Measurements from ENCODE around the gene MRPL55. TPM values are rescaled to one million over a fixed set of nuclear protein-coding genes. Genes with fewer than 3 reads are reported as not detected.

MRPL55 gene
- total and polyA plus RNA-seq, 2 experiments from 2014 or later: 92.4 to 172 TPM

DNA sequence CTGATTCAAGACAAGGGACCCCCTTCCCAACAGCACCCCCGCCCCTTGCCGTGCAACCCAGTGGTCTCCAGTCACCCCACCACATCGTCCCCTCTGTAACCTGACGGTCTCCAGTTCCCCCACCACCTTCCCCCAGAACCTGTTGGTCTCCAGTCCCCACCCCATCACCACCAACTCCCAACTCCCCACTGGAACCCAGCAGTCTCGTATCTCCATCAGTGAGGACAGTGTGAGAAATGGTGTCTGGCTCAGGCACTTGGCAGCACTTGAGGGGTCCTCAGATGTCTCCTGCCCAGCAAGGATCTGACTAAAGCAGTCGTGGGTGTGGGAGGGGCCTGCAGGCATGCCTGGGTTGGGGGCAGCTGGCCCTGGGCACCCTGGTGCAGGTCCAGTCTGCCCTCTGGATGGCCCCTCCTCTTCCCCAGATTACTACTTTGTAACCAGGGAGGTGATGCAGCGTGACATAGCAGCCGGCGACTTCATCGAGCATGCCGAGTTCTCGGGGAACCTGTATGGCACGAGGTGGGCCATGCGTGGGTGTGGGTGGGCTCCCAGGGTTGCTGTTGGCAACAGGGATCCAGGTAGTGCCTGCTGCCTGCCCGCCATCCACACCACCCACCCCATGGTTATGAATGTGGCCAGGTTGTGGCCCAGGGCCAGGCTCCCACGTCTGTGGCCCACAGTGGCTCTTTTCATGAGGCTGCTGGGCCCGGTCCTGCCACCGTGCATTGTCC lies 37.5 kb upstream of the MRPL55 start:
- H3K4me2 ChIP-seq: no peak overlapping the region
- no peaks in the 10 kb centered on the region for H3K9me2 ChIP-seq (ENCODE audit: insufficient read depth)
- no peak overlapping the region for H2AFZ ChIP-seq
- no peak for DNase-seq (ENCODE audit: low spot score)
- H3K9me3 Mint-ChIP-seq: no peaks in the 10 kb centered on the region; the same call in 2 of the 3 replicates
- H3K27ac ChIP-seq (ENCODE audit: low read depth): no peak overlapping the region
- ATAC-seq: no peak
- no peaks in the 10 kb centered on the region; the same call in 1 of the 2 replicates for H3K4me1 ChIP-seq (ENCODE audit: insufficient read depth)
- H3K36me3 ChIP-seq (ENCODE audit: insufficient read depth): no peaks in the 10 kb centered on the region
- peaks cover 12% of the 10 kb centered on the region for H3K27me3 Mint-ChIP-seq (ENCODE audit: insufficient read depth, low read depth, poor library complexity)
- no peak overlapping the region for H3K27ac Mint-ChIP-seq
- H3K4me3 ChIP-seq: no peak overlapping the region
- H3F3A ChIP-seq (replicated peaks; ENCODE audit: low read depth): no peaks in the 10 kb centered on the region
- TF ChIP-seq, protein P1, sequence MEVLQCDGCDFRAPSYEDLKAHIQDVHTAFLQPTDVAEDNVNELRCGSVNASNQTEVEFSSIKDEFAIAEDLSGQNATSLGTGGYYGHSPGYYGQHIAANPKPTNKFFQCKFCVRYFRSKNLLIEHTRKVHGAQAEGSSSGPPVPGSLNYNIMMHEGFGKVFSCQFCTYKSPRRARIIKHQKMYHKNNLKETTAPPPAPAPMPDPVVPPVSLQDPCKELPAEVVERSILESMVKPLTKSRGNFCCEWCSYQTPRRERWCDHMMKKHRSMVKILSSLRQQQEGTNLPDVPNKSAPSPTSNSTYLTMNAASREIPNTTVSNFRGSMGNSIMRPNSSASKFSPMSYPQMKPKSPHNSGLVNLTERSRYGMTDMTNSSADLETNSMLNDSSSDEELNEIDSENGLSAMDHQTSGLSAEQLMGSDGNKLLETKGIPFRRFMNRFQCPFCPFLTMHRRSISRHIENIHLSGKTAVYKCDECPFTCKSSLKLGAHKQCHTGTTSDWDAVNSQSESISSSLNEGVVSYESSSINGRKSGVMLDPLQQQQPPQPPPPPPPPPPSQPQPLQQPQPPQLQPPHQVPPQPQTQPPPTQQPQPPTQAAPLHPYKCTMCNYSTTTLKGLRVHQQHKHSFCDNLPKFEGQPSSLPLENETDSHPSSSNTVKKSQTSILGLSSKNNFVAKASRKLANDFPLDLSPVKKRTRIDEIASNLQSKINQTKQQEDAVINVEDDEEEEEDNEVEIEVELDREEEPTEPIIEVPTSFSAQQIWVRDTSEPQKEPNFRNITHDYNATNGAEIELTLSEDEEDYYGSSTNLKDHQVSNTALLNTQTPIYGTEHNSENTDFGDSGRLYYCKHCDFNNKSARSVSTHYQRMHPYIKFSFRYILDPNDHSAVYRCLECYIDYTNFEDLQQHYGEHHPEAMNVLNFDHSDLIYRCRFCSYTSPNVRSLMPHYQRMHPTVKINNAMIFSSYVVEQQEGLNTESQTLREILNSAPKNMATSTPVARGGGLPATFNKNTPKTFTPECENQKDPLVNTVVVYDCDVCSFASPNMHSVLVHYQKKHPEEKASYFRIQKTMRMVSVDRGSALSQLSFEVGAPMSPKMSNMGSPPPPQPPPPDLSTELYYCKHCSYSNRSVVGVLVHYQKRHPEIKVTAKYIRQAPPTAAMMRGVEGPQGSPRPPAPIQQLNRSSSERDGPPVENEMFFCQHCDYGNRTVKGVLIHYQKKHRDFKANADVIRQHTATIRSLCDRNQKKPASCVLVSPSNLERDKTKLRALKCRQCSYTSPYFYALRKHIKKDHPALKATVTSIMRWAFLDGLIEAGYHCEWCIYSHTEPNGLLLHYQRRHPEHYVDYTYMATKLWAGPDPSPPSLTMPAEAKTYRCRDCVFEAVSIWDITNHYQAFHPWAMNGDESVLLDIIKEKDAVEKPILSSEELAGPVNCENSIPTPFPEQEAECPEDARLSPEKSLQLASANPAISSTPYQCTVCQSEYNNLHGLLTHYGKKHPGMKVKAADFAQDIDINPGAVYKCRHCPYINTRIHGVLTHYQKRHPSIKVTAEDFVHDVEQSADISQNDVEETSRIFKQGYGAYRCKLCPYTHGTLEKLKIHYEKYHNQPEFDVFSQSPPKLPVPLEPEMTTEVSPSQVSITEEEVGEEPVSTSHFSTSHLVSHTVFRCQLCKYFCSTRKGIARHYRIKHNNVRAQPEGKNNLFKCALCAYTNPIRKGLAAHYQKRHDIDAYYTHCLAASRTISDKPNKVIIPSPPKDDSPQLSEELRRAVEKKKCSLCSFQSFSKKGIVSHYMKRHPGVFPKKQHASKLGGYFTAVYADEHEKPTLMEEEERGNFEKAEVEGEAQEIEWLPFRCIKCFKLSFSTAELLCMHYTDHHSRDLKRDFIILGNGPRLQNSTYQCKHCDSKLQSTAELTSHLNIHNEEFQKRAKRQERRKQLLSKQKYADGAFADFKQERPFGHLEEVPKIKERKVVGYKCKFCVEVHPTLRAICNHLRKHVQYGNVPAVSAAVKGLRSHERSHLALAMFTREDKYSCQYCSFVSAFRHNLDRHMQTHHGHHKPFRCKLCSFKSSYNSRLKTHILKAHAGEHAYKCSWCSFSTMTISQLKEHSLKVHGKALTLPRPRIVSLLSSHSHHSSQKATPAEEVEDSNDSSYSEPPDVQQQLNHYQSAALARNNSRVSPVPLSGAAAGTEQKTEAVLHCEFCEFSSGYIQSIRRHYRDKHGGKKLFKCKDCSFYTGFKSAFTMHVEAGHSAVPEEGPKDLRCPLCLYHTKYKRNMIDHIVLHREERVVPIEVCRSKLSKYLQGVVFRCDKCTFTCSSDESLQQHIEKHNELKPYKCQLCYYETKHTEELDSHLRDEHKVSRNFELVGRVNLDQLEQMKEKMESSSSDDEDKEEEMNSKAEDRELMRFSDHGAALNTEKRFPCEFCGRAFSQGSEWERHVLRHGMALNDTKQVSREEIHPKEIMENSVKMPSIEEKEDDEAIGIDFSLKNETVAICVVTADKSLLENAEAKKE (CRISPR knock-in tag; IDR thresholded peaks at IDR 0.05): no peak
- no peak for TF ChIP-seq POLR2AphosphoS5 (IDR thresholded peaks at IDR 0.05; ENCODE audit: low read depth)
- no peak for TF ChIP-seq ZNF114 (CRISPR knock-in tag; IDR thresholded peaks at IDR 0.05)
- no peak for TF ChIP-seq NANOG (IDR thresholded peaks at IDR 0.05; ENCODE audit: borderline replicate concordance)
- no peak for TF ChIP-seq JUNB (IDR thresholded peaks at IDR 0.05; ENCODE audit: unreplicated experiment)
- no peak overlapping the region for H3K4me3 Mint-ChIP-seq
- H3K36me3 Mint-ChIP-seq (ENCODE audit: low read depth): no peaks in the 10 kb centered on the region; the same call in 1 of the 3 replicates
- peaks cover 3% of the 10 kb centered on the region; the same call in 2 of the 3 replicates for H3K4me1 Mint-ChIP-seq
- H4K20me1 ChIP-seq (replicated peaks; ENCODE audit: insufficient read depth): no peaks in the 10 kb centered on the region
- H3K27me3 ChIP-seq (ENCODE audit: insufficient read depth): no peaks in the 10 kb centered on the region
- H3K79me2 ChIP-seq (replicated peaks; ENCODE audit: insufficient read depth): peaks cover 25% of the 10 kb centered on the region

Data from GM23338 (cell line).